Prostate gland (tissue), 2 donors: Measurements from ENCODE around the gene KDELR3. TPM values are rescaled to one million over a fixed set of nuclear protein-coding genes. Genes with fewer than 3 reads are reported as not detected.

Experiments
- DNase-seq: peaks from one replicate; pipeline ENCODE4 v3.0.0-alpha.2; 2019; ENCODE audit warnings: low spot score
- H3K27ac ChIP-seq, 2 donors: fragments of 200-600 bp; sonication (generic); 2 replicates each; pipeline ENCODE4 v1.5.1; 2017 to 2019
- H3K27me3 ChIP-seq: fragments of 200-600 bp; sonication (generic); replicated peaks from 2 replicates; pipeline ENCODE4 v1.5.1; 2019; ENCODE audit not compliant: insufficient read depth
- H3K36me3 ChIP-seq, 2 donors: fragments of 200-600 bp; sonication (generic); 1 replicate in 1 of 2; 2 replicates in 1 of 2; pipeline versions ENCODE4 v1.5.1 to v1.8.1; 2017 to 2019
- H3K4me1 ChIP-seq: fragments of 200-600 bp; sonication (generic); replicated peaks from 2 replicates; pipeline ENCODE4 v1.5.1; 2019
- H3K4me3 ChIP-seq, 2 donors: fragments of 200-600 bp; sonication (generic); 2 replicates each; pipeline ENCODE4 v1.5.1; 2017 to 2019
- H3K9me3 ChIP-seq: fragments of 200-600 bp; sonication (generic); 2 replicates; pipeline ENCODE4 v1.5.1; 2017
- POLR2A ChIP-seq: fragments of 450-650 bp; IDR thresholded peaks from one replicate; pipeline ENCODE4 v1.6.1; 2016; ENCODE audit warnings: antibody characterized with exemption, mild to moderate bottlenecking
- POLR2AphosphoS5 ChIP-seq: sonication (generic); formaldehyde crosslinking; IDR thresholded peaks from one replicate; pipeline ENCODE4 v1.6.1; 2017; ENCODE audit warnings: antibody characterized with exemption
- WGBS: methylation state at CpG from one replicate; pipeline ENCODE4 v1.1.5; 2018; 5-methylcytosine and 5-hydroxymethylcytosine counted together
- intact Hi-C: fragments of 100-400 bp; cut with DNase I; formaldehyde crosslinking; loops from one replicate; pipeline ENCODE4 v1.14.2; 2022
- total RNA-seq, 2 donors: library from RNA; depleted of rRNA; stranded (reverse); fragments of >200 nt; gene quantifications; one replicate each; pipeline ENCODE4 v1.1.0, GENCODE V29; 2016
- TF ChIP-seq, protein P1 (sequence below), 4 experiments: fragments of 200-600 bp in 2 of 4; fragments of 450-650 bp in 2 of 4; sonication (generic) in 2 of 4; IDR thresholded peaks; 1 replicate in 3 of 4; 2 replicates in 1 of 4; pipeline ENCODE4 v1.5.1; 2016 to 2019; ENCODE audit warnings: antibody characterized with exemption in 4 of 4, mild to moderate bottlenecking in 2 of 4, moderate library complexity in 2 of 4

Gene KDELR3
- total RNA-seq, 2 donors from 2014 or later: 13.8 to 25.4 TPM

DNA sequence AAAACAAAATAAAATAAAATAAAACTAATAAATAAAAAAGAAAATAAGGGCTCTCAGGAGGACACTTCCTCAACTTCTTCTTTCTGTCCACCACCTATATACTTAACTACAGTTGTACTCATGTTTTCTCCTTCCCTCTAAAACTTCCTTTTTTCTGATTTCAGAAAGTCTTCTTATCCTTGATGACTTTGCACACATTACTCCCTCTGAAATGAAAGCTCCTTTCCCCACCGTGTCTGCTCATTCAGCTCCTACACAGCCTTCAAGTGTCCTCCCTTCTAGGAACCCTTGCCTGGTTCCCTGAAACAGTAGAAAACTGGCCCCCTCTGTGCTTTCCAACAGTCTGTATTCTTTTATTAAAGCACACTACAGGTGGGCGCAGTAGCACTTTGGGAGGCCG is 56.5 kb downstream of the KDELR3 start:
- 88% methylated on average over 3 of the region's 3 CpGs for WGBS
- no peak for DNase-seq
- Histone ChIP-seq H3K36me3 (no peaks in the 10 kb centered on the region), H3K9me3 (no peaks in the 10 kb centered on the region), H3K27ac (no peak overlapping the region), H3K27me3 (no peaks in the 10 kb centered on the region), H3K4me3 (no peak overlapping the region), H3K4me1 (no peaks in the 10 kb centered on the region)
- intact Hi-C loops: no loop called here
- TF ChIP-seq POLR2A: no peak
- TF ChIP-seq, protein P1, sequence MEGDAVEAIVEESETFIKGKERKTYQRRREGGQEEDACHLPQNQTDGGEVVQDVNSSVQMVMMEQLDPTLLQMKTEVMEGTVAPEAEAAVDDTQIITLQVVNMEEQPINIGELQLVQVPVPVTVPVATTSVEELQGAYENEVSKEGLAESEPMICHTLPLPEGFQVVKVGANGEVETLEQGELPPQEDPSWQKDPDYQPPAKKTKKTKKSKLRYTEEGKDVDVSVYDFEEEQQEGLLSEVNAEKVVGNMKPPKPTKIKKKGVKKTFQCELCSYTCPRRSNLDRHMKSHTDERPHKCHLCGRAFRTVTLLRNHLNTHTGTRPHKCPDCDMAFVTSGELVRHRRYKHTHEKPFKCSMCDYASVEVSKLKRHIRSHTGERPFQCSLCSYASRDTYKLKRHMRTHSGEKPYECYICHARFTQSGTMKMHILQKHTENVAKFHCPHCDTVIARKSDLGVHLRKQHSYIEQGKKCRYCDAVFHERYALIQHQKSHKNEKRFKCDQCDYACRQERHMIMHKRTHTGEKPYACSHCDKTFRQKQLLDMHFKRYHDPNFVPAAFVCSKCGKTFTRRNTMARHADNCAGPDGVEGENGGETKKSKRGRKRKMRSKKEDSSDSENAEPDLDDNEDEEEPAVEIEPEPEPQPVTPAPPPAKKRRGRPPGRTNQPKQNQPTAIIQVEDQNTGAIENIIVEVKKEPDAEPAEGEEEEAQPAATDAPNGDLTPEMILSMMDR (IDR thresholded peaks at IDR 0.05): no peak
- TF ChIP-seq POLR2AphosphoS5: no peak

DNA sequence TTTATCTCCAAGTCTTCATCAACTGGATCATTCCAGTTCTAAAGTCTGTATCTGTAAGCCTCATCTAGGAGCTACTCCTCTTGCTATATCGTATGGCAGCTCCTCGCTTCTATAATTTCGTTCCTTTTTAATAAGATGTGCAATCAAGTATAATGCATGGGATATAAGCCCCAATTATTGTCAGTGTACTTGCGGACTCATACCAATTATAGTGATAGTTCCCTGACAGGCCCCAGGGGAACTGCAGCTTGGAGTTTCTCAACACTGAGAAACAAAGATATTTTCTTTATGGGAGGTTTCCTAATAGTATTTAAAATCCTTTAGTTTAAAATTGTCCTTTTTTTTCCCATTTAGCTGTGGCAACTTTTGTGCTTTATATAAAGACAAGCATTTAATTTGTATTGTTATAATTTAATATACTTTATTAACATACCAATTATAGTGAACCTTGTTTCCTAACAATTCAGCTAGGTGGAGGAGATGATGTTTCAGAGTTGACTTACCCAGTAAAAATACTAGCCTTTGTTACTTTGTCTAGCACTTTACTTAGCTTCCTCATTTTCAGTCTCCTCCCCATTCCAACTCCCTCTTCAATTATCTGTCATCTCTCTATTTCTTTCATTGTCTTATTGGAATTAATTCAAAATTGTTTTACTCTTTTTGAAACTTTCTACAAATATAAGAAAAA is 63.5 kb downstream of the KDELR3 start:
- TF ChIP-seq, protein P1 (IDR thresholded peaks at IDR 0.05): no peak
- TF ChIP-seq POLR2AphosphoS5: no peak
- TF ChIP-seq POLR2A: no peak
- no peak overlapping the region for H3K4me3 ChIP-seq
- no peaks in the 10 kb centered on the region for H3K36me3 ChIP-seq
- 88% methylated on average over 4 of the region's 4 CpGs for WGBS
- no peaks in the 10 kb centered on the region for H3K4me1 ChIP-seq
- H3K9me3 ChIP-seq: no peaks in the 10 kb centered on the region
- intact Hi-C loops: no loop called here
- H3K27me3 ChIP-seq: no peaks in the 10 kb centered on the region
- no peak for DNase-seq
- no peak overlapping the region for H3K27ac ChIP-seq

Other genes with a start within 250 kb of the KDELR3 start
- 100 to 1,000 TPM in 1 of 2 donors, 10 to 100 TPM in 1; 76.0 to 137 TPM for gene TMEM184B, start 195.1 kb upstream of the KDELR3 start, total RNA-seq
- 100 to 1,000 TPM in 1 of 2 donors, 10 to 100 TPM in 1; 82.8 to 190 TPM for gene CSNK1E, start 150.7 kb upstream of the KDELR3 start, total RNA-seq
- 1 to 10 TPM in 1 of 2 donors, not detected in 1; 3.2 TPM for gene KCNJ4, start 12.9 kb upstream of the KDELR3 start, total RNA-seq
- 100 to 1,000 TPM; 374 to 600 TPM for gene DDX17, start 38.2 kb downstream of the KDELR3 start, total RNA-seq
- 1 to 10 TPM in 1 of 2 donors, under 1 TPM in 1; 0.23 to 3.2 TPM for gene DMC1, start 102.1 kb downstream of the KDELR3 start, total RNA-seq
- gene FAM227A, start 188.3 kb downstream of the KDELR3 start, total RNA-seq: 1 to 10 TPM; 1.0 to 2.2 TPM
- 10 to 100 TPM; 24.7 to 41.0 TPM for gene CBY1, start 188.5 kb downstream of the KDELR3 start, total RNA-seq
- gene TOMM22, start 213.9 kb downstream of the KDELR3 start, total RNA-seq: 10 to 100 TPM; 44.5 to 50.8 TPM
- gene JOSD1, start 232.8 kb downstream of the KDELR3 start, total RNA-seq: 10 to 100 TPM; 56.7 to 69.2 TPM
- gene GTPBP1, start 237.8 kb downstream of the KDELR3 start, total RNA-seq: 10 to 100 TPM; 61.9 to 74.5 TPM